ENCODE measurements around the gene MRPS30.
"Not testable (repeated sequence)": the region's sequence is repeated elsewhere in the genome, so short reads cannot be mapped to it uniquely, and the experiment has no call there.

DNA sequence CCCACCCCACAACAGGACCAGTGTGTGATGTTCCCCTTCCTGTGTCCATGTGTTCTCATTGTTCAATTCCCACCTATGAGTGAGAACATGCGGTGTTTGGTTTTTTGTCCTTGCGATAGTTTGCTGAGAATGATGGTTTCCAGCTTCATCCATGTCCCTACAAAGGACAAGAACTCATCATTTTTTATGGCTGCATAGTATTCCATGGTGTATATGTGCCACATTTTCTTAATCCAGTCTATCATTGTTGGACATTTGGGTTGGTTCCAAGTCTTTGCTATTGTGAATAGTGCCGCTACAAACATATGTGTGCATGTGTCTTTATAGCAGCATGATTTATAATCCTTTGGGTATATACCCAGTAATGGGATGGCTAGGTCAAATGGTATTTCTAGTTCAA lies 15.9 kb downstream of the MRPS30 start:
- not testable (repeated sequence) for TF ChIP-seq SNAI2 (CRISPR knock-in tag; IDR thresholded peaks at IDR 0.05); ISL1 (CRISPR knock-in tag; IDR thresholded peaks at IDR 0.05); PPARA (CRISPR knock-in tag; IDR thresholded peaks at IDR 0.05; ENCODE audit: borderline replicate concordance); ESRRG (CRISPR knock-in tag; IDR thresholded peaks at IDR 0.05)
- TF ChIP-seq, protein P1, sequence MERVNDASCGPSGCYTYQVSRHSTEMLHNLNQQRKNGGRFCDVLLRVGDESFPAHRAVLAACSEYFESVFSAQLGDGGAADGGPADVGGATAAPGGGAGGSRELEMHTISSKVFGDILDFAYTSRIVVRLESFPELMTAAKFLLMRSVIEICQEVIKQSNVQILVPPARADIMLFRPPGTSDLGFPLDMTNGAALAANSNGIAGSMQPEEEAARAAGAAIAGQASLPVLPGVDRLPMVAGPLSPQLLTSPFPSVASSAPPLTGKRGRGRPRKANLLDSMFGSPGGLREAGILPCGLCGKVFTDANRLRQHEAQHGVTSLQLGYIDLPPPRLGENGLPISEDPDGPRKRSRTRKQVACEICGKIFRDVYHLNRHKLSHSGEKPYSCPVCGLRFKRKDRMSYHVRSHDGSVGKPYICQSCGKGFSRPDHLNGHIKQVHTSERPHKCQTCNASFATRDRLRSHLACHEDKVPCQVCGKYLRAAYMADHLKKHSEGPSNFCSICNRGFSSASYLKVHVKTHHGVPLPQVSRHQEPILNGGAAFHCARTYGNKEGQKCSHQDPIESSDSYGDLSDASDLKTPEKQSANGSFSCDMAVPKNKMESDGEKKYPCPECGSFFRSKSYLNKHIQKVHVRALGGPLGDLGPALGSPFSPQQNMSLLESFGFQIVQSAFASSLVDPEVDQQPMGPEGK (CRISPR knock-in tag; IDR thresholded peaks at IDR 0.05; ENCODE audit: borderline replicate concordance): not testable (repeated sequence)

All from SK-N-SH treated with all-trans-retinoic acid at 6 μM for 48 hours (cell line).